HG03378 (cell line): ENCODE results near the gene HGFAC.
"Not testable (repeated sequence)": the region's sequence is repeated elsewhere in the genome, so short reads cannot be mapped to it uniquely, and the experiment has no call there.

ENCODE experiments used
- ATAC-seq: cut with Tn5 transposase; IDR thresholded peaks from one replicate; pipeline ENCODE4 v1.9.1; 2021; ENCODE audit warnings: mild to moderate bottlenecking, moderate library complexity; ENCODE audit not compliant: unreplicated experiment

Gene HGFAC

GRCh38 chr4:3459156-3459555 is 17.4 kb downstream of the HGFAC start:
- ATAC-seq = not testable (repeated sequence)

DNA sequence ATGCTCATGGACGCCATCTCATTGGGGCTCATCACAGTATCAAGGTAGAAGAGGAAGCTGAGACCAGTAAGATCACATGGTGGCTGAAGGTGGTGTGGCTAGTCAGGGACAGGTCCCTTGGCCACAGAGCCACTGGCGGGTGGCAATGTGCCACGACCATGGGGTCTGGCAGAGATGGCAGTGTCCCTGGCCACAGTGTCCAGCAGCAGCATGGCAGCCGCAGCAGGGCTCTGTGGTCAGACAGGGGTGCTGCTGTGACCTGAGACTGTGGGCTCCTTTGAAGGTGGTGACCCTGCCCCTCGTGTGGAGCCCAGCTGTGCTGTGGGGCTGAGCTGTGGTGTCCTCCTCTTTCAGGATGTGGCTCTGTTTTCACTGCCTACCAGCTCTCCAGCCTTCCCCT is 19.2 kb downstream of the HGFAC start:
- no peak for ATAC-seq

DNA sequence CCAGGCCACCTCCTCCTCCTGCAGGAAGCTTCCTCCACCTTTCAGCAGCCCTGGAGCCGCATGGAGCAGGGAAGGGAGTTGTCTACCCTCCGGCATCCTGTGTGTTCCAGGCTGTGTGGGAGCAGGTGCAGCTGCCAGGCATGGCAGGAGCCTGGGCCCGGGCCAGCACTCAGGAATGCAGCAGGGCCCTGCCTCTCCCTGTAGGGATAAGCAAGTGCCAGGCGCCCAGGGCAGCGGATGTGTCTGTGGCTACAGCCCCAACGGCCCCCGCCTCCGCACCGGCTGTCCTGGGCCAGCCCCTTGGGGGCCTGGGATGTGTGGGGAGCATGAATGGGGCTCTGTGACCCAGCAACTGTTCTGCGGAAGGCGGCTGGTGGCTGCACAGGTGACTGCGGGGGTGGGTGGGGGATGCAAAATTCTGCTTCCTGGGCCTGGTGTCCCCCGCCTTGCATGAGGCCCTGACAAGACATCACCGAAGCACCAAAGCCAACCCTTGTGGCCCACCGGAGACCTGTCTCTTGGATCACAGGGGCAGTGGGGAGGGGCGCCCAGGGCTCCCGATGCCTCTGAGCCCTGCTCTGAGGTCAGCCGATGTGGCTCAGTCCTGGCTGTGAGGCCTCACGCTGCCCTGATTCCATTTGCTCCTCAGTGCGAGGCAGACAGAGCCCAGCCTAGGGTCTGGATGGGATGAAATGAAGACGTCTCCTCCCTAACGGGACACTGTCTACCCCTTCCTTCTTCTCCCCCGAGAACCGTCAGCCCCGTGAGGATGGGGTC is 19.9 kb downstream of the HGFAC start:
- no peak for ATAC-seq

DNA sequence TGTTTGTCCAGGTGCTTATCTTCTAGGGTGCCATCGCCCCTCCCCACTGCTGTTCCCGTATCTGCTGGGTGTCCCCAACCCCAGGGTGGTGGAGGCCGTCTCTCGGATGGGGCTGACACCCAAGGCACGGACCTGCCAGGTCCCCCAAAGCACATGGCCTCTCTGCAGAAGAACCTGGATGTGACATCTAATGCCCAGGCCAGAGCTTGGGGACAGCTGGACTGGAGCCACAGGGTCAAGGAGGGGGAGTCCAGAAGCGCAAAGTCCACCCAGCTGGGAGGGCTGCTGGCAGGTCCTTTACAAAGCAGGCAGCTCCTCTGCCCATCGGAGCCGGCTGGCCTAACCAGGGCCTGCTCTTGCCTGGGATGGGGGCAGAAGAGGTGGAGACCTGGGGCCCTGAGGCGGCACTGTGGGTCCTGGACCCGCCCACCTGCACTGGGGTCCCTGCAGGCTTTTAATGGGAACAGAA is 20.6 kb downstream of the HGFAC start:
- no peak for ATAC-seq

- ATAC-seq = no peak
Measured at GRCh38 chr4:3462790-3463415, 21.1 kb downstream of the HGFAC start, which contains the start of gene DOK7. Gene DOK7, plus strand, starts transcription at chr4:3463306. Its CDS starts 70 bp downstream, at chr4:3463376.

DNA sequence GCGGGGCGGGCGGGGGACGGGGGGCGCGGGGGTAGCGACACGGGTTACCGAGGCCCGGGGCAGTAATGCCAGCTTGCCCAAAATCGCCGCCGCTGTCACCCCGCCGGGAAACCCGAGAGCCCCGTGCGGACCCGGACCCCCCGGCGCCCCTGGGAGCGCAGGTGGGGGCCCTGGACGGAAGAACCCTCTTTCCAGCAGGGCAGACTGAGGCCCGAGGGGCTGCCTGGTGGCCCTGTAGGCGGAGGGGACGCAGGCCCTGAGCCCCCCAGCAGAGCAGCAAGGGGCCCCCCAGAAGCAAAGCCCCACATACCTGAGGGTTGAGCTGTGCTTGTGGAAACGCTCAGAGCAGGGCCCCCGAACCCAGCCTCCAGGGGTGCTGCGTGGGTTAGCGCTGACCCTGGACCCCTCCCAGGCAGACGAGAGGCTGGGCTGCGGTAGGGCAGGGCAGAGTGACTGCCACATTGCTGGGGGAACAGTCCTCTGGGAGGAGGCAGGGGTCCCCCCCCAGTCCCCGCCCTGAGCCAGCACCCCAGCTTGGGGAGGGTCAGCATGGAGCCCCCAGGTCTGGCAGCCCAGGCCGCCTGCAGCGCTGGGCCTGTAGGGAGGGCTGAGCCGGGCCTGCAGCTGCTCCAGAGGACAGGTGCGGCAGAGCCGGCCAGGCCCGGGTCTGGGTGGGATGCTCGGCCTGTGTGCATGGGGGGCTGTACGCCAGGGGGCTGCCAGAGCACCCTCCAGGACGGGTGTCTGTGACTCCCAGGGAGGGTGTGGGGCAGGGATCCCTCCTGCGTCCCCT is 22.0 kb downstream of the HGFAC start:
- no peak for ATAC-seq

DNA sequence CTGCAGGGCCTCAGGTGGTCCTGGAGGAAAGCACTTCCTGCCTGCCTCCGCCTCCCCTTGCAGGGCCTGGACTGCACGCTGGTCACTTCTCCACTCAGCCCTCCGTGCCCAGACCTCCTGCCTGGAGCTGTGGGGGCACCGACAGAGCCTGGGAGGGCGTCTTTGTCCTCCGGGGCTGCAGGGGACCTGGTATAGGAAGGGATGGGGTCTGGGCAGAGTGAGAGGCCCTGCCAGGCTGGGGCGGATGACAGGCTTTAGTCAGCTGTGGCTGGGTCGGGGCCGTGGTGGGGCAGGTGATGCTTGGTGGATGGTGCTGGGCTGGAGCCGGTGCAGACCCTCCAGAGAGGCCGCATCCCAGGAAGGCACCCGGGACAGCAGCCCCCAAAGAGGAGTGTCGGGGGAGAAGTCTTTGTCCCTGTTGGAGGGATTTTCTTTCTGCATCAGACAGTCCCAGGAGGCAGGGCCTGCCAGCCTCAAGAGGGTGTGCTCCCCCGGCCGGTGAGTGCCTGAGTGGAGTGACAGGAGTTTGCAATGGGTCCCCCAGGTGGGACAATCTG is 22.7 kb downstream of the HGFAC start:
- no peak for ATAC-seq

GRCh38 chr4:3464911-3465697 is 23.3 kb downstream of the HGFAC start:
- no peak for ATAC-seq

- ATAC-seq = no peak
Measured at GRCh38 chr4:3465698-3466671, 24.2 kb downstream of the HGFAC start.

DNA sequence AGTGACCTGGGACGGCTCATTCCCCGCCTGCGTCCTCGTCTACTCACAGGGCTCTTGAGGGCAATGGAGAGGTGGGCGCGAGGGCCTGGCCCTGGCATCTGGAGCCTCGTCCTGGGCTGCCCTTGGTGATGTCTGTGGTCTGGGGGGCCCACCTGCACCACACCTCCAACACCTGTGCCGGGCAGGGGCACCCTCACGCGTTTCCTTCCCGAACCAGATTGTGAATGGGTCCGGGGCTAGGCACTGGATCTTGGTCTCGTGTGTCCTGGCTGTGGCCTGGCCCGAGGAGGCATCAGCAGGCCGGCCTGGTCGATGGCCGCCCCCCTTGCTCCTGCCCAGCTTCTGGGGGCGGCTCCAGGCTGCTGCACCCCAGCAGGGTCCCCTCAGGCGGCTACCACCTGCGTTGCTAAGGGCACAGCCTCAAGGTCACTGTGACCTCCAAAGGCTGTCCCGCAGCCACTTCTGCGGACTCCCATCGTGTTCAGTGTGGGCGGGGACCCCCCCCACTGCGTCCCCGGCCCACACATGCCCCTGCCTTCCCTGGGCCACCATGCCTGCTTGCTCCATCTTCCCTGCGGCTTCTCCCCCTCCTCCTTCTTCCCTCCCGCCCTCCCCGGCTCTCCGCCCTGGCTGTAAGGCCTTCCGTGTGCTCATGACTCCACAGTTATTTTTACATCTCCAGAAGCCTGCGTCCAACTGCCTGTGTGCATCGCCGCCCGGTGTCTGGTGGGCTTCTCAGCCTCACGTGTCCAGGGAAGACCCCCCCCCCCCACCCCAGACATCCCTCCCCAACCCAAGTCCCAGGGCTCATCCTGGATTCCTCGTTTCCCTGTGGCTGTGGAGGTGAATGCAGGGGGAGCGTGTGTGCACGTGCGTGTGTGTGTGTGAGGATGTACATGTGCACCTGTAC is 25.2 kb downstream of the HGFAC start:
- no peak for ATAC-seq

- ATAC-seq = no peak
Measured at GRCh38 chr4:3467601-3468031, 25.8 kb downstream of the HGFAC start.

GRCh38 chr4:3468154-3468553 is 26.4 kb downstream of the HGFAC start:
- ATAC-seq = no peak

DNA sequence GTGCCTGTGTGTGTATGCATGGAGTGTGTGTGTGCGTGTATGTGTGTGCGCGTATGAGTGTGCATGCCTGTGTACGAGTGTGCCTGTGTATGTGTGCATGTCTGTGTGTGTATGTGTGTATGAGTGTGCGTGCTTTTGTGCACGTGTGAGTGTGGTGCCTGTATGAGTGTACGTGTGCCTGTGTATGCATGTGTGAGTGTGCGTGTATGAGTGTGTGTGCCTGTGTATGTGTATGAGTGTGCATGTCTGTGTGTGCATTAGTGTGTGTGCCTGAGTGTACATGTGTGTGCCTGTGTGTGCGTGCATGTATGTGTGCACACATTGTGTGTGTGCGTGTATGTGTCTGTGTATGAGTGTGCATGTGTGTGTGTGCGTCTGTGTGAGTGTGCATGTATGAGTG is 27.0 kb downstream of the HGFAC start:
- no peak for ATAC-seq

DNA sequence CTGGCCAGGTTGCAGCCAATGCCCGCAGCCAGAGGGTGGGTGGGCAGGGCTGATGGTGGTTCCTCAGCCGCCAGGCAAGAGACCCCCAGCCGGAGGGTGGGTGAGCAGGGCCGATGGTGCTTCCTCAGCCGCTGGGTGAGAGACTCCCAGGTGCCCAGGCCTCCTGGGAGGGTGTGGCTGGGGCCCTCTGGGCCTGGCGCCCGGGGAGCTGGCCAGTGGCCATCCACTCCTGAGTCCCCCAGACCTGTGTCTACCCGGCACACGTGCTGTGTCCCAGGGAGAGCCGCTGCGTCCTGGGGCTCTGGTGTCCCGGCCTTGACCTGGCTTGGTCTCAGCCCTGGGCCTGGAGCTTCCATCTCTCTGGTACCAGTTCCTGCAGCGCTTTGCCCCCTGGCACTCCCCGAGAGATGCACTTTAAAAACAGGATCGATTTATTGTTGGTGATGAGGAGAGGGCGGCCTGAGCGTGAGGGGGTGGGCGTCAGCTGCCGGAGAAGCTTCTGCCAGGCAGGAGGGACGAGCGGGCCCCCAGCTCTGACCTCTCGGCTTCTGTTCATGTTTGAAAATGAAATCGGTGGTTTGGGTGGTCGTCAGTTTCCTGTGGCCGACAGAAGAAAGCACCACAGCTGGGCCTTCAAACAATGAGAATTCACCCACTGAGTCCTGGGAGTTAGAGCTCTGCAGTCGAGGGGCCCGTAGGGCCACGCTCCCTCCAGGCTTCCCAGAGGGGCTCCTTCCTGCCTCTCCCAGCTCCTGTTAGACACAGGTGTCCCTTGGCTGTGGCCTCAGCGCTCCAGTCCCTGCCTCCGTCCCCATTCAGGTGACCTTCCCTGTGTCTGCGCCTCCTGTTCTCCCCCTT is 27.8 kb downstream of the HGFAC start:
- no peak for ATAC-seq

DNA sequence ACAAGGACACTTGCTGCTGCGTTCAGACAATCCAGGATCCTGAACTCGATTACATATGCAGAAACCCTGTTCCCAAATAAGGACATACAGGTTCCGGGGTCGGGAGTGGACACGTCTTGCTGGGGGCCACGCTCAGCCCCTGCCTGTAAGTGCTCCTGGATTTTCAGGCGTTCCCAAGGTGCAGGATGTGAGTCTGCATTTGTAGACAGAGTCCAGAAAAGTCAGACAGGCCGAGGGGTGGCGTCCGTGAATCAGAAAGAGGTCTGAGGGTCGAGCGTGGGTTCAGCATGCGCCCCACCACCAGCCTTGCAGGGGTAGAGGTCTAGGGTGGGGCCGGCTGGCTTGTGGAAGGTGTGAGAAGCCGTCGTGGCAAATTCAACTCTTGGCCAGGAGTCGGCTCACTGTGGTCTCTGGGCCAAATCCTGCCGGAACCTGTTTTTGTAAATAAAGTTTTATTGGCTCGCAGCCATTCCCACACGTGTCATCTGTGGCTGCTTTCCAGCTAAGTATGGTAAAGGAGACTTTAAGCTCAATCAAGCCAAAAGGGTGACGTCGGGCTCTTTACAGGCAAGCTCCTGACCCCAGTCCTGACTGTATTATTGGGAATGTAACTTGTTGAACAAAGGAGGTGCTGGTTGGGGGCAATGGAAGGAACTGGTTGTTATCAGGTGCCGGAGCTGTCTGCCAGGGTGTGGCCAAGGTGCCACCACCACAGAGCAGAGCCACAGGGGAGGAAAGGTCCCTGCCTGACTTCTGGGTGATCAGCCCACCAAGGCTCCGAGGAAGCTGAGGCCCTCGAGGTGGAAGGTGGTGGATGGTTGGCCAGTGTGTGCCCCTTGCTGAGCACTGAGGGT is 28.7 kb downstream of the HGFAC start:
- ATAC-seq = no peak

GRCh38 chr4:3471098-3471760 is 29.5 kb downstream of the HGFAC start:
- ATAC-seq = no peak
